ENCODE data around the gene NUDT16L1. TPM values are rescaled to one million over a fixed set of nuclear protein-coding genes. Genes with fewer than 3 reads are reported as not detected.
A peak's percentile ranks its signal among the peaks of the same experiment; 100 is the strongest.
"Not testable (repeated sequence)": the region's sequence is repeated elsewhere in the genome, so short reads cannot be mapped to it uniquely, and the experiment has no call there.

NUDT16L1 gene
- 52.3 TPM for total RNA-seq
- long read RNA-seq, transcript NUDT16L1-201 (3 exons, 1,349 nt), result major isoform, 47 of 57 reads
- long read RNA-seq, partial matches to known transcripts, result 5 of 57 reads
- long read RNA-seq, other reads (novel, unspliced or antisense), result 1 of 57 reads

DNA sequence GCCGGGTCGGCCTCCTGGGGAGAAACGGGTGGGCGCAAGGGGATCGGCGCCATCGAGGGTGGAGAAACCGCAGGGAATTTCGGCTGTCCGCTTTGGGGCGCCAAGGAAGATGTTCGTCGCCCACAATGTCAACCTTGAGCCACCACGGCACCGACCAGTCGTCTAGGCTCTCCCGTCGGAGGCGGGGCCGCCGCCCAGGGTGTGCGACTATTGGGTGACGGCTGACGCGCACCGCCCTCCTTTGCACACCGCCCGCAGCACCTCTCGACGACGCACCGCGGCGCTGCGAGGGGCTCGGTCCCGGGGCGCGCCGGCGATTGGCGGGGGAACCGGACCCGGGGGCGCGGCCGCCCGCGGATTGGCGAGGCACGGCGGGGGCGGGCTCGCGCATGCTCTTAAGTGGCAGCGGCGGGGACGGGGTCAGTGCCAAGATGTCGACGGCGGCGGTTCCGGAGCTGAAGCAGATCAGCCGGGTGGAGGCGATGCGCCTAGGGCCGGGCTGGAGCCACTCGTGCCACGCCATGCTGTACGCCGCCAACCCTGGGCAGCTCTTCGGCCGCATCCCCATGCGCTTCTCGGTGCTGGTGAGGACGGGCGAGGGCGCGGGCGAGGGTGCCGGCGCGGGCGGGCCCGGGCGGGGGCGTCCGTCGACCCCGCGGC is at the start of gene NUDT16L1:
NUDT16L1 (plus strand) TSS at position 267 of the 660 bp plus-strand sequence; CDS start at position 432, 165 bp downstream.
- peak; percentile 99 for DNase-seq (ENCODE audit: missing footprints)
- ATAC-seq, result peak; percentile 93
- intact Hi-C loops (cut with DNase I), result loop anchor here (10.0 kb wide), 1 partner anchor 261 kb away; the partner anchor contains the start of gene SEC14L5

DNA sequence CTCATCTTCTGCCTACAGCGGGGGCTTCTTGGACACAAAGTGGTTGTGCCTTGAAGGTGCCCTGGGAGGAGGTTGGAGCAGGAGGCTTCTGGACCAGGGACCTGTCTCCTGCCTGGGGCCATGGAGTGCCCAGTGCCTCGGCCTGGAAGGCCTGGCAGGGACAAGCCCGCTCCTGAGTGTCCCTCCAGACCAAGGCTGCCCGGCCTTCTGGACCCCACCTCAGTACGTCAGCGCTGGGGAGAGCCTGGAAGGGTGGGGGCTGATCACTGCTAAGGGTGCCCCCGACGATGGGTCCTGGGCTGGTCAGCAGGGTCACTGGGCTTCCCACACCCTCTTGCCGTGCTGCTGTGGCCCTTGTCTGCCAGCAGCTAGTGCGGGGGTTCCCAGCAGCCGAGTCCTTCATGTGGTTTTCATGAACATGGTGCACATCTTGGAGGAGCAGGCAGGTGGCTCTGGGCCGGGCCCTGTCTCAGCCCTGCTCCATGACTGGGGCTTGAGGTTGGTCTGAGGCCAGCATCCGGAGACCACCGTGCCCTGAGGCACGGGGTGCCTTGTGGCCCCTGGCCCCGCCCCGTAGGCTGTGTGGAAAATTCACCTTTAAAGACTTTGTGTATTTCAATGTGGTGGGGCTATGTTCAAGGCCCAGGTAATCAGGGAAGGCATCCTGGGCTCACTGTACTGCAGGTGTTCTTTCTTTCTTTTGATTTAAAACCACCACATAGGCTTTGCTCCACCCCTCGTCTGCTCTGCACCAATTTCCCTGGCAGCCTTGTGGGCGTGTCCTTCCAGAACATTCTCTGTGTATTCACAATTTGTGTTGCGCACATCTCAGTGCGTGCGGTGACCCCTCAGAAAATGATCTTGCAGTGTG is 46.4 kb upstream of the NUDT16L1 start:
- DNase-seq (ENCODE audit: missing footprints), result peak; percentile 35
- intact Hi-C loops (cut with DNase I), result no loop called here
- no peak for ATAC-seq

DNA sequence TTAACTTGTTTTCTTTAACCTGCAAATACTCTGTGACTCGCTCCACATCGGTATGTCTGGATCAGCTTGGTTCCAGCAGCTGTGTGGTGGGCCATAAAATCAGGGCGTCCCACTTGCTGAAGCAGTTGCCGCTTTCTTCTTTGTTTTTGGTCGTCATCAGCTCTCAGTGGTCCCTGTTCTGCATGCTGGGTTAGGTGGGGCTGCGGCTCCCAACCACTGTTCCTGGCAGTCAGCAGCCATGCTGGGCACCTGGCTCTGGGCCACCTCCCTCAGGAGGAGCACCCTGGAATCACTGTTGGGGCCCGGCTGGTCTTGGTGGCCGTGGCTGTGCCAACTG is 45.8 kb upstream of the NUDT16L1 start:
- intact Hi-C loops (cut with DNase I), result no loop called here
- DNase-seq (ENCODE audit: missing footprints) (peak; percentile 33), ATAC-seq (no peak)

- intact Hi-C loops (cut with DNase I), result no loop called here
- ATAC-seq, result no peak
- peak; percentile 52 for DNase-seq (ENCODE audit: missing footprints)
Observed at GRCh38 chr16:4648917-4649316, 44.4 kb upstream of the NUDT16L1 start.

- intact Hi-C loops (cut with DNase I), result no loop called here
- ATAC-seq (no peak), DNase-seq (ENCODE audit: missing footprints) (peak; percentile 55)
Observed at GRCh38 chr16:4649744-4650442, 43.5 kb upstream of the NUDT16L1 start.

- DNase-seq (ENCODE audit: missing footprints) (peak; percentile 84), ATAC-seq (peak; percentile 24)
- intact Hi-C loops (cut with DNase I), result not testable (repeated sequence)
Observed at GRCh38 chr16:4650443-4651074, 42.8 kb upstream of the NUDT16L1 start.

DNA sequence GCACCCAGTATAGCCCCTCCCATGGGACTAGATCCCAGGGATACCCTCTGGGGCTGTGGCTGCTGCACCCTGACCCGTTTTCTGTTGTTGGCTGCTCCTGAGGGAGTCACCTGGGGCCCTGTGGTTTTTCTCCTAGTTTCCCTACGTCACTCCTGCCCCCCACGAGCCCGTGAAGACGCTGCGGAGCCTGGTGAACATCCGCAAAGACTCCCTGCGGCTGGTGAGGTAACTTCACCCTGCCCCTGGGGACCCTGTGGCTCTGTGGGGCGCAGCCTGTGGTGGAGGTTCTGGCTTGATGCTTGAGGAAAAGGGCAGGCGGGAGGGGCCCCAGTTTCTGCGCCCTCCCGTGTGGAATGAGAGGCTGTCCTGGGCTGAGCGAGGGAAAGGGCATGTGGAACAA is 41.5 kb upstream of the NUDT16L1 start:
- no peak for ATAC-seq
- peak; percentile 46 for DNase-seq (ENCODE audit: missing footprints)
- intact Hi-C loops (cut with DNase I), result no loop called here

DNA sequence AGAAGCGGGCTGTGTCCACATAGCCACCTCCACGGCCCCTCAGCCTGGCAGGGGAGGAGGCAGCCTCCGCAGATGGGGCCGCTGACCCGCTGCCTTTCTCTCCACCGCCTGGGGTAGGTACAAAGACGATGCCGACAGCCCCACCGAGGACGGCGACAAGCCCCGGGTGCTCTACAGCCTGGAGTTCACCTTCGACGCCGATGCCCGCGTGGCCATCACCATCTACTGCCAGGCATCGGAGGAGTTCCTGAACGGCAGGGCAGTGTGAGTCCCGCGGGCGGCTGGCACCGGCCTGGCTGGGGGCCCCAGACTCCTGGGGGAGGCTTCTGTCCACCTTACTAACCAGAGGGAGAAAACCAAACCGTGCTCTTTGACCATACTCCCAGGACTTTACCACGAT is 40.8 kb upstream of the NUDT16L1 start:
- intact Hi-C loops (cut with DNase I), result no loop called here
- ATAC-seq (no peak), DNase-seq (ENCODE audit: missing footprints) (peak; percentile 71)

GRCh38 chr16:4654011-4654963 is 39.1 kb upstream of the NUDT16L1 start:
- intact Hi-C loops (cut with DNase I), result no loop called here
- ATAC-seq (no peak), DNase-seq (ENCODE audit: missing footprints) (peak; percentile 27)

- intact Hi-C loops (cut with DNase I), result no loop called here
- DNase-seq (ENCODE audit: missing footprints), result peak; percentile 58
Observed at GRCh38 chr16:4654964-4655590, 38.3 kb upstream of the NUDT16L1 start.

DNA sequence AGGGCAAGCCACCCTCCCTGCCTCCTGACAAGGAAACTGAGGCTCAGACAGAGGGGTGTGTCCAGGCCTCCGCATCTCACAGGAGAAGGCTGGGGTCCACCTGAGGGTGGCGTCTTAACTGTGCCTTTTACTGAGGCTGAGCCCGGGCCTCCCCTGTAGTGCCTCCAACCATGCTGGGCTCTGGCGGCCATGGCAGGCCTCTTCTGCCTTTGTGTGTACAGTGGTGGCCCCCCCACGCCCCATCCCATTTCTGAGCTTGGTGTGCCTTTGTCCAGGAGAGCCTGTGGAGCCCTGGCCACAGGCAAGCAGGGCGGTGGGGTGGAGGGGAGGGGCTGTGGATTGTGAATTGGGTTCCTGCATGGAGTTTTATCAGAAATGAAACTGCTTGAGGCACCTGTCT is 37.6 kb upstream of the NUDT16L1 start:
- peak; percentile 51 for DNase-seq (ENCODE audit: missing footprints)
- intact Hi-C loops (cut with DNase I), result no loop called here
- no peak for ATAC-seq

More at GRCh38 chr16:4654964-4655590, 38.3 kb upstream of the NUDT16L1 start:
- ATAC-seq, result no peak

DNA sequence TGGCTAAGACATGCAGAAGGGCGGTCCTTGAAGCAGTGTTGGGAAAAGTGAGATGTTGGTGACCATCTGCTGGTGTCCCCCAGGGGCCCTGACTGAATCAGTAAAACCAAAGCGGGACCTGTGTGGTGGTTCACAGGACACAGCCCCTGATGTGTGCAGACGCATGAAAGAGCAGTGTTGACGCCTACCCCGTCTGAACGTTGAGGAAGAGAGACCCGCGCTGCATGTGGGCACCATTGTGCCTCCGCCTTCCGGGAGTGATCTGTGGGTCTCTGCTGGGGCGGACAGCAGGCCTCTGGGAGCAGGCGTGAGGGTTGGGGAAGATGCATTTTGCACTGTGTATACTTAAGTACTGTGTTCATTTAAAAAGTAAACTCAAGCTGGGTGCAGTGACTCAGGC is 37.1 kb upstream of the NUDT16L1 start:
- ATAC-seq (no peak), DNase-seq (ENCODE audit: missing footprints) (peak; percentile 54)
- intact Hi-C loops (cut with DNase I), result no loop called here

GRCh38 chr16:4656695-4657686 is 36.4 kb upstream of the NUDT16L1 start:
- intact Hi-C loops (cut with DNase I), result no loop called here
- DNase-seq (ENCODE audit: missing footprints) (peak; percentile 55), ATAC-seq (no peak)

DNA sequence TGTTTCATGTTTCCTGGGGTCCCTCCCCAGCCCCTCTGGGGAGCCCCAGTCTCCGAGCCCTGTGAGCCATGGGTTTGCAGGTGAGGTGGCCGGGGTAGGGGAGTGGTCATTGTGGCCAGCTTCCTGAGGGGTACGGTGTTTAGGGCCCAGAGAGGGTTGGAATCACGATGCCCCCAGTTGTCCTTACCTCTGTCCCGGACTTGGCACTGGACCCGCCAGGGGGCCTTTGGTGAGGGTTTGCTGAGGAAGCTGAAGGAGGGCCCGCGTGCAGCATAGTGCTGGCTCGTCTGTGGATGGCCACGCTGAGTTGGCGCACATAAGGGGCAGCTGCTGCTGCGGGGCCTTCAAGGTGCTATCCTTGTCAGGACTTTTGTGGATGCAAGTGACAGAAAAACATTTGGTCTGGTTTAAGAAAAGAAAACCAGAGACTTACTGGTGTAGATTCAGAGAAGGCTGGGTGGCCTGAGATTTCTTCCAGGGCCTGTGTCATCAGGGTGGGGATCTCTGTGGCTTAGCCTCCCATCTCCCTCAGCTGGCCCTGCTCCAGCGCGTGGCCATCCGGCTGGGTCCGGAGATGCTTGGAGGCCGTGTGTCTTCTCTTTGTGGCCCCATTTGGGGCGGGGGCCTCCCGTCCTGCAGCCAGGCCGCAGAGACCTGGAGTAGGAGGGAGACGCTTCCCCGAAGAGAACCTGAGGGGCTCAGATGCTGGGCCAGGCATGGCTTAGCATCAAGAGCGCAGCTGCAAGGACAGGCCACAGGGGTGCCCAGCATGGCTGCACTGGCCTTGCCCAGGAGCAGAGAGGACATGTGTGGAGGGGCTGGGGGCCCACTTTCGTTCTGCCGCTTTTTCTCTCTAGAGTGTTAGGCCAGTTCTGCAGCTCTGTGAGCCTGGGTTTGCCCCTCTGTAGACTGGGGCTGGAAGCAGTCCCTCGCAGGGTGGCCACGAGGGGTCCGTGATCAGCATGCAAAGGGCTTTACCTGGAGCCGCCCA is 33.7 kb upstream of the NUDT16L1 start:
- intact Hi-C loops (cut with DNase I), result no loop called here
- DNase-seq (ENCODE audit: missing footprints) (peak; percentile 48), ATAC-seq (no peak)

GRCh38 chr16:4660454-4661007 is 32.8 kb upstream of the NUDT16L1 start:
- DNase-seq (ENCODE audit: missing footprints) (peak; percentile 68), ATAC-seq (no peak)
- intact Hi-C loops (cut with DNase I), result no loop called here
